Calu3 (cell line): ENCODE measurements around the gene CCDC3. TPM values are rescaled to one million over a fixed set of nuclear protein-coding genes. Genes with fewer than 3 reads are reported as not detected.

Experiments used
- BruUV-seq: library from RNA; stranded (reverse); fragments of 400-500 nt; replicated peaks from 2 replicates; lab custom pipeline; 2021; lab: Mats Ljungman, UMichigan
- CTCF ChIA-PET: fragments of 300-600 bp; sonication (Branson Sonifier 250); formaldehyde crosslinking; loops from one replicate; lab custom pipeline; 2022; ENCODE audit warnings: antibody characterized with exemption; lab: Charles Lee
- DNase-seq: peaks from one replicate; pipeline ENCODE4 v3.0.0; 2022
- H3K27ac Mint-ChIP-seq: one replicate; pipeline ENCODE4 v1.8.0; 2022; ENCODE audit warnings: mixed read lengths; ENCODE audit not compliant: unreplicated experiment
- H3K27me3 Mint-ChIP-seq: one replicate; pipeline ENCODE4 v1.8.0; 2022; ENCODE audit warnings: mixed read lengths; ENCODE audit not compliant: unreplicated experiment
- H3K36me3 Mint-ChIP-seq: one replicate; pipeline ENCODE4 v1.8.0; 2022; ENCODE audit warnings: mild to moderate bottlenecking, moderate library complexity, mixed read lengths; ENCODE audit not compliant: insufficient read depth, unreplicated experiment
- H3K4me1 Mint-ChIP-seq: one replicate; pipeline ENCODE4 v1.8.0; 2022; ENCODE audit warnings: mild to moderate bottlenecking, low read depth, mixed read lengths; ENCODE audit not compliant: unreplicated experiment
- H3K4me3 Mint-ChIP-seq: one replicate; pipeline ENCODE4 v1.8.0; 2022; ENCODE audit warnings: mild to moderate bottlenecking, low read depth, moderate library complexity, mixed read lengths; ENCODE audit not compliant: unreplicated experiment
- H3K9me3 Mint-ChIP-seq: one replicate; pipeline ENCODE4 v1.8.0; 2022; ENCODE audit warnings: low read depth, mixed read lengths; ENCODE audit not compliant: unreplicated experiment
- CTCF ChIP-seq: fragments of 200-600 bp; IDR thresholded peaks from one replicate; pipeline ENCODE4 v1.8.0; 2022; ENCODE audit warnings: antibody characterized with exemption; ENCODE audit not compliant: unreplicated experiment
- intact Hi-C: fragments of 100-400 bp; cut with micrococcal nuclease; formaldehyde crosslinking; loops from one replicate; pipeline ENCODE4 v1.10.0; 2022; ENCODE audit not compliant: unreplicated experiment
- total RNA-seq: library from RNA; stranded (reverse); gene quantifications from 2 replicates; pipeline ENCODE4 v1.2.3, GENCODE V29; 2022

Gene CCDC3
- total RNA-seq, 1 experiment from 2014 or later = not detected

GRCh38 chr10:13023754-13024153 is 22.2 kb upstream of the CCDC3 start:
- Mint-ChIP-seq H3K4me1 (no peaks in the 10 kb centered on the region), H3K9me3 (peaks cover 5% of the 10 kb centered on the region), H3K4me3 (no peak overlapping the region), H3K27me3 (peaks cover 71% of the 10 kb centered on the region), H3K36me3 (no peaks in the 10 kb centered on the region), H3K27ac (no peak overlapping the region)
- intact Hi-C loops = no loop called here
- no peak for DNase-seq
- BruUV-seq = no TSS peak
- TF ChIP-seq CTCF = no peak
- CTCF ChIA-PET = no interaction called here

DNA sequence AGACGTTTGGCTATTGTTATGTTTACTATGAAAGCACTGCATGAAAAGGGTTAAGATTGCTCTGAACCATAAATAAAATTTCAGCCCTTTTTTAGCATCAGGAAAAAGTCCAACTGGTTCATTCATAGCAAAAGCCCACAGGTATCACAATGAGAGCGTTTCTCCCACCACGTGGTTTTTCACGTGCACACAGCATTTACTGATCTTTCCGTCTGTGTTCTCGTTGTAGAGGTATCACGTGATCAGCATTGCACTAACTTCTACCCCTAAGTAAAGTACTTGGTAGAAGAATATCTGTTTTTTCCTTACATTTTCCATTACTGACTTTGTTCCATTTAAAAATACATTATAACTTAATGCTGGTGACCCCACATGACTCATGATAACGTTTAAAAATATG is 17.8 kb upstream of the CCDC3 start:
- CTCF ChIA-PET = no interaction called here

DNA sequence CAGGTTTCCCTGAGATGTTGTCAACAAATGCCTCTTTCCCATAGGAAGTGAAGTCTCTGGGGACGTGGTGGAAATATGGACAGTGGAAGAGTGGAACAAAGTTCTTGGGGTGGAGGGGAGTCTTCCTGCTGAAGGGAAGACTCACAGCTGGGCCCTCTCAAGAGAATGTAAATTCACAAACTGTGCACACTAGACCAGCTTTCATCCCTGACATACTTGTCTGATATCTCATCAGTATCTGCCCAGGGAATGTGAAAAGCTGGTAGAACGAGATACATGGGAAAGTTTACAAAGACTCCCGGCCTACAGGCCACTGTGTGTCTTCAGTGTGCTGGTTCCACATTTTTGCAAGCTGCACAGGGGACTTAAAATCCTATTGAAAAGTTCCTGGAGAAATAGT is 16.7 kb upstream of the CCDC3 start:
- Mint-ChIP-seq H3K4me1 (no peaks in the 10 kb centered on the region), H3K4me3 (no peak overlapping the region), H3K27me3 (peaks cover 44% of the 10 kb centered on the region), H3K36me3 (no peaks in the 10 kb centered on the region), H3K27ac (no peak overlapping the region), H3K9me3 (no peaks in the 10 kb centered on the region)
- intact Hi-C loops = no loop called here
- TF ChIP-seq CTCF = no peak
- DNase-seq = no peak
- no TSS peak for BruUV-seq
- CTCF ChIA-PET = no interaction called here

More for the DNA sequence above, 17.8 kb upstream of the CCDC3 start:
- intact Hi-C loops = no loop called here
- Mint-ChIP-seq H3K27ac (no peak overlapping the region), H3K4me1 (no peaks in the 10 kb centered on the region), H3K36me3 (no peaks in the 10 kb centered on the region), H3K4me3 (no peak overlapping the region), H3K9me3 (no peaks in the 10 kb centered on the region), H3K27me3 (peaks cover 48% of the 10 kb centered on the region)
- DNase-seq = no peak
- no peak for TF ChIP-seq CTCF
- no TSS peak for BruUV-seq

DNA sequence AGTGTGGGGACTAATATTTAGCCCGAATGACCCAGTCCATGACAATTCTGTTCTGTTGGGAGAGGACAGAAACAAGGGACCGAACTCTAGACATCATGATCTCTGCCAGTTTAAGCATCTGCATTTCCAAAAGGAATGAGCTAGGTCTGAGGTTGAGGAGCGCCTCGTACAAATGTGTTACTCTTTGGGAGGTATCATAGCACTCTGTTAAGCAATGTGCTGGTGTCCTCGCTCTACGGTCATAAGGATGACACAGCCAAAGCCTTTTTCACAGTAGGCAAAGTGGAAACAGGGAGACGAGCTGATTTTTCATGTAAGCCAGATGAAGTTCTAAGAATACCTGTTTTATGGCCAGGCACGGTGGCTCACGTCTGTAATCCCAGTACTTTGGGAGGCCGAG is 15.4 kb upstream of the CCDC3 start:
- intact Hi-C loops = no loop called here
- no peak for DNase-seq
- Mint-ChIP-seq H3K27ac (no peak overlapping the region), H3K4me1 (no peaks in the 10 kb centered on the region), H3K4me3 (no peak overlapping the region), H3K9me3 (peaks cover 2% of the 10 kb centered on the region), H3K27me3 (peaks cover 36% of the 10 kb centered on the region), H3K36me3 (no peaks in the 10 kb centered on the region)
- no TSS peak for BruUV-seq
- no peak for TF ChIP-seq CTCF
- CTCF ChIA-PET = interaction anchor here (0.7 kb wide), 1 partner anchor 845 kb away, joined by 7 read pairs; no protein-coding TSS in a partner anchor
